H1 (cell line): Measurements from ENCODE around the gene GALNT18. TPM values are rescaled to one million over a fixed set of nuclear protein-coding genes. Genes with fewer than 3 reads are reported as not detected.

ENCODE experiments used
- CTCF ChIA-PET: fragments of 300-600 bp; sonication (Branson Sonifier 250); formaldehyde crosslinking; loops from one replicate; lab custom pipeline; 2021; ENCODE audit not compliant: partially characterized antibody; lab: Charles Lee
- POLR2A ChIA-PET: fragments of 300-600 bp; sonication (Branson Sonifier 250); formaldehyde crosslinking; loops from one replicate; lab custom pipeline; 2021; ENCODE audit warnings: inconsistent platforms; ENCODE audit not compliant: partially characterized antibody; lab: Charles Lee
- DNase-seq, 2 experiments: peaks; one replicate each; pipeline versions ENCODE4 v3.0.0 to v3.0.0-alpha.2; 2010 to 2022; ENCODE audit warnings: low spot score in 2 of 2, low read depth in 1 of 2, mixed read lengths in 1 of 2
- FAIRE-seq: peaks from 2 replicates; lab custom pipeline; 2011; peaks lifted over from hg19 to GRCh38; lab: Jason Lieb, UNC
- H2AFZ ChIP-seq: 2 replicates; pipeline ENCODE4 v1.8.1; 2012; ENCODE audit warnings: low read length, inconsistent platforms
- H2AK5ac ChIP-seq: 2 replicates; pipeline ENCODE4 v1.6.1; 2013; ENCODE audit warnings: low read depth, low read length
- H2BK120ac ChIP-seq: replicated peaks from 2 replicates; pipeline ENCODE3; 2013; ENCODE audit warnings: low read depth, low read length, inconsistent platforms
- H2BK12ac ChIP-seq: 2 replicates; pipeline ENCODE4 v1.6.1; 2013; ENCODE audit warnings: low read depth, low read length
- H2BK15ac ChIP-seq: 2 replicates; pipeline ENCODE4 v1.6.1; 2013; ENCODE audit warnings: low read length
- H2BK20ac ChIP-seq: 2 replicates; pipeline ENCODE4 v1.6.1; 2013; ENCODE audit warnings: low read length
- H2BK5ac ChIP-seq: 2 replicates; pipeline ENCODE4 v1.6.1; 2013; ENCODE audit warnings: low read depth, low read length
- H3K14ac ChIP-seq: 2 replicates; pipeline ENCODE4 v1.6.1; 2013; ENCODE audit warnings: inconsistent platforms; ENCODE audit not compliant: insufficient read length
- H3K18ac ChIP-seq: 2 replicates; pipeline ENCODE4 v1.6.1; 2013; ENCODE audit warnings: low read length; ENCODE audit errors: extremely low read depth
- H3K23ac ChIP-seq: 2 replicates; pipeline ENCODE4 v1.6.1; 2013; ENCODE audit warnings: inconsistent platforms; ENCODE audit not compliant: insufficient read length
- H3K23me2 ChIP-seq: 2 replicates; pipeline ENCODE4 v1.6.1; 2013; ENCODE audit warnings: low read depth, low read length
- H3K27ac ChIP-seq: 2 replicates; pipeline ENCODE4 v1.6.1; 2011; ENCODE audit warnings: low read depth, low read length, inconsistent platforms
- H3K27me3 ChIP-seq, 4 experiments: replicated peaks in 1 of 4; 1 replicate in 1 of 4; 2 replicates in 3 of 4; pipeline versions ENCODE4 v1.6.1 to v1.8.1; 2011 to 2013; ENCODE audit warnings: low read length in 3 of 4, mild to moderate bottlenecking in 3 of 4, inconsistent platforms in 2 of 4, mixed read lengths in 2 of 4, moderate library complexity in 1 of 4; ENCODE audit not compliant: control insufficient read depth in 3 of 4, insufficient read depth in 3 of 4; ENCODE audit errors: extremely low read depth in 1 of 4
- H3K36me3 ChIP-seq, 4 experiments: 2 replicates each; pipeline versions ENCODE4 v1.6.1 to v1.8.1; 2011 to 2013; ENCODE audit warnings: mild to moderate bottlenecking in 4 of 4, low read length in 3 of 4, moderate library complexity in 2 of 4, control low read depth in 1 of 4, inconsistent platforms in 1 of 4; ENCODE audit not compliant: insufficient read depth in 4 of 4, control insufficient read depth in 2 of 4
- H3K4ac ChIP-seq: replicated peaks from 2 replicates; pipeline ENCODE3; 2013; ENCODE audit warnings: low read length, low read depth, mixed read lengths, inconsistent platforms; ENCODE audit not compliant: insufficient read length
- H3K4me1 ChIP-seq, 4 experiments: replicated peaks in 1 of 4; 1 replicate in 1 of 4; 2 replicates in 3 of 4; pipeline versions ENCODE4 v1.6.1 to v1.8.1; 2011 to 2013; ENCODE audit warnings: low read length in 3 of 4, inconsistent platforms in 2 of 4, mixed read lengths in 1 of 4; ENCODE audit not compliant: insufficient read depth in 4 of 4, control insufficient read depth in 3 of 4
- H3K4me2 ChIP-seq, 2 experiments: 2 replicates each; pipeline versions ENCODE4 v1.6.1 to v1.8.1; 2011 to 2013; ENCODE audit warnings: low read depth in 2 of 2, low read length in 2 of 2, control low read depth in 1 of 2, inconsistent platforms in 1 of 2, mild to moderate bottlenecking in 1 of 2; ENCODE audit not compliant: insufficient read depth in 1 of 2
- H3K4me3 ChIP-seq, 4 experiments: fragments of 200-600, 300-600 bp in 1 of 4; sonication (generic), shearing (Covaris generic), sonication (Bioruptor Twin) in 1 of 4; 2 replicates each; pipeline versions ENCODE4 v1.5.1 to v1.8.1; 2011 to 2016; ENCODE audit warnings: low read length in 4 of 4, low read depth in 3 of 4, control low read depth in 2 of 4, inconsistent platforms in 2 of 4, mild to moderate bottlenecking in 2 of 4, mixed read lengths in 1 of 4, moderate library complexity in 1 of 4; ENCODE audit not compliant: insufficient read depth in 2 of 4; ENCODE audit errors: extremely low read depth in 1 of 4
- H3K56ac ChIP-seq: replicated peaks from 2 replicates; pipeline ENCODE3; 2013; ENCODE audit warnings: low read depth, mild to moderate bottlenecking, mixed read lengths, low read length, inconsistent platforms; ENCODE audit not compliant: insufficient read length
- H3K79me1 ChIP-seq: 2 replicates; pipeline ENCODE4 v1.6.1; 2013; ENCODE audit warnings: low read depth, low read length, control low read depth
- H3K79me2 ChIP-seq, 2 experiments: 2 replicates each; pipeline versions ENCODE4 v1.6.1 to v1.8.1; 2012 to 2013; ENCODE audit warnings: low read length in 2 of 2, mild to moderate bottlenecking in 2 of 2, inconsistent platforms in 1 of 2; ENCODE audit not compliant: insufficient read depth in 2 of 2, control insufficient read depth in 1 of 2
- H3K9ac ChIP-seq, 4 experiments: replicated peaks in 1 of 4; 1 replicate in 1 of 4; 2 replicates in 3 of 4; pipeline versions ENCODE4 v1.6.1 to v1.8.1; 2011 to 2013; ENCODE audit warnings: low read depth in 3 of 4, low read length in 3 of 4, control low read depth in 2 of 4, mild to moderate bottlenecking in 2 of 4, moderate library complexity in 2 of 4, inconsistent platforms in 1 of 4; ENCODE audit errors: extremely low read depth in 1 of 4
- H3K9me3 ChIP-seq, 2 experiments: 2 replicates each; pipeline versions ENCODE4 v1.6.1 to v1.8.1; 2012 to 2013; ENCODE audit warnings: mild to moderate bottlenecking in 2 of 2, moderate library complexity in 2 of 2, control low read depth in 1 of 2, inconsistent platforms in 1 of 2, low read depth in 1 of 2, low read length in 1 of 2, mixed read lengths in 1 of 2; ENCODE audit not compliant: insufficient read depth in 2 of 2
- H4K20me1 ChIP-seq, 2 experiments: replicated peaks in 1 of 2; 2 replicates each; pipeline versions ENCODE3 to v1.8.1; 2011 to 2013; ENCODE audit warnings: inconsistent platforms in 2 of 2, low read length in 2 of 2, mild to moderate bottlenecking in 1 of 2; ENCODE audit not compliant: insufficient read depth in 2 of 2, control insufficient read depth in 1 of 2
- H4K5ac ChIP-seq: 2 replicates; pipeline ENCODE4 v1.6.1; 2013; ENCODE audit warnings: low read length, low read depth, mixed read lengths, inconsistent platforms; ENCODE audit not compliant: insufficient read length
- H4K8ac ChIP-seq: 2 replicates; pipeline ENCODE4 v1.8.0; 2013; ENCODE audit warnings: mild to moderate bottlenecking, moderate library complexity, low read length, inconsistent platforms; ENCODE audit not compliant: insufficient read depth; ENCODE audit errors: extremely low read depth
- H4K91ac ChIP-seq: replicated peaks from 2 replicates; pipeline ENCODE3; 2013; ENCODE audit warnings: low read length, mixed read lengths, inconsistent platforms; ENCODE audit not compliant: insufficient read length
- BACH1 ChIP-seq: IDR thresholded peaks from 2 replicates; pipeline ENCODE4 v1.6.1; 2012; ENCODE audit warnings: low read length, improper control_type of control experiment
- CBX5 ChIP-seq: fragments of 300-800, 300-1000 bp; sonication (generic); IDR thresholded peaks from 2 replicates; pipeline ENCODE4 v1.7.1; 2016; ENCODE audit warnings: antibody characterized with exemption, low read length, low read depth
- CEBPB ChIP-seq: IDR thresholded peaks from 2 replicates; pipeline ENCODE4 v1.6.1; 2012; ENCODE audit warnings: low read depth, low read length
- CTCF ChIP-seq, 3 experiments: IDR thresholded peaks; 1 replicate in 2 of 3; 2 replicates in 1 of 3; pipeline versions ENCODE4 v1.5.1 to v1.6.1; 2011; ENCODE audit warnings: low read length in 3 of 3, mild to moderate bottlenecking in 3 of 3, inconsistent platforms in 2 of 3, low read depth in 1 of 3, moderate library complexity in 1 of 3; ENCODE audit not compliant: insufficient read depth in 1 of 3; ENCODE audit errors: control extremely low read depth in 1 of 3
- GTF2F1 ChIP-seq: IDR thresholded peaks from 2 replicates; pipeline ENCODE4 v1.6.1; 2012; ENCODE audit warnings: low read depth, low read length, improper control_type of control experiment, borderline replicate concordance
- HDAC2 ChIP-seq, 2 experiments: fragments of 300-600 bp in 1 of 2; sonication (generic) in 1 of 2; IDR thresholded peaks; 2 replicates each; pipeline ENCODE4 v1.6.1; 2011 to 2012; ENCODE audit warnings: low read depth in 2 of 2, low read length in 2 of 2, mild to moderate bottlenecking in 2 of 2, moderate library complexity in 2 of 2, borderline replicate concordance in 1 of 2, inconsistent platforms in 1 of 2
- KDM4A ChIP-seq: IDR thresholded peaks from one replicate; pipeline ENCODE4 v1.7.1; 2012; ENCODE audit warnings: low read depth, mild to moderate bottlenecking, moderate library complexity, low read length, inconsistent platforms; ENCODE audit not compliant: severe bottlenecking
- SAP30 ChIP-seq: fragments of 300-600 bp; sonication (generic); IDR thresholded peaks from 2 replicates; pipeline ENCODE4 v1.7.1; 2012; ENCODE audit warnings: low read length, moderate library complexity, mild to moderate bottlenecking, inconsistent platforms; ENCODE audit not compliant: insufficient read depth, insufficient replicate concordance
- SP4 ChIP-seq: IDR thresholded peaks from 2 replicates; pipeline ENCODE4 v1.6.1; 2012; ENCODE audit warnings: low read length, inconsistent platforms
- YY1 ChIP-seq: IDR thresholded peaks from 2 replicates; pipeline ENCODE4 v1.6.1; 2011; ENCODE audit warnings: low read depth, mild to moderate bottlenecking, low read length
- WGBS, 2 experiments: shearing (Covaris generic) in 1 of 2; methylation state at CpG; one replicate each; pipeline versions ENCODE4 v1.1.6 to v1.1.7; 2013 to 2015; ENCODE audit warnings: low lambda C conversion rate in 2 of 2, mixed read lengths in 2 of 2, inconsistent platforms in 1 of 2, low coverage in 1 of 2, missing lambda C conversion rate in 1 of 2; ENCODE audit not compliant: insufficient replicate concordance in 2 of 2, insufficient coverage in 1 of 2, insufficient read length in 1 of 2; ENCODE audit errors: extremely low coverage in 1 of 2, missing lambda C conversion rate in 1 of 2; 5-methylcytosine and 5-hydroxymethylcytosine counted together
- polyA plus RNA-seq, 7 experiments: library from polyadenylated mRNA; depleted of rRNA in 3 of 7; stranded (reverse) in 5 of 7; unstranded in 2 of 7; fragments of >200 nt in 5 of 7; fragments of 200-250 nt in 2 of 7; gene quantifications; 1 replicate in 5 of 7; 2 replicates in 1 of 7; 4 replicates in 1 of 7; pipeline versions ENCODE4 v1.2.1 to v1.2.3, GENCODE V29; 2011 to 2013; ENCODE audit warnings: missing spikeins in 2 of 7, mixed read lengths in 2 of 7
- total RNA-seq: library from RNA; stranded (reverse); fragmentation: NEBNext Ultra II Directional; extraction: Animal tissue kit (Norgen Biotek cat#: 25700); gene quantifications from 2 replicates; pipeline ENCODE4 v1.2.1, GENCODE V29; 2021

The GALNT18 gene
- total and polyA plus RNA-seq, 2 of the 8 experiments (the other 6 are each of a cell fraction or from before 2014, with no cell fraction given) = 6.0 to 9.4 TPM

DNA sequence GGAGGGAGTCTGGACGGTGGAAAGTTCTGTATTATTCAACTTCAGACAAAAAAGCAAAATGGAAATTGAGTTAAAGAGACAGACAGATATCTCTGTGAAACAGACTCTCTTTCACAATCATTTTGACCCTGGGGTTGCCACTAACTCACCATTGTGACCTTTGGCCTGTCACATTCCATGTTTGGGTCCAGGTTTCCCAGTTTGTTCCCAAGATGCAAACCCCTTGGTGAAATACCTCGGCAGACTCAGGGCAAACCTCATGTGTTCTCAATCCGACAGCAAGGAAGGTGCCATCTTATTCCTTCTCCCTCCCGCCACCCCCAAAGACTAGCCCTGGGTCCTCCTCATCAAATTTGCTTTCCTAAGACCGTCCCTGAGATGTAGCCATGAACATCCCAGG, 41.8 kb downstream of the GALNT18 start:
- H3K23me2 ChIP-seq = no peaks in the 10 kb centered on the region
- no peak overlapping the region for H4K8ac ChIP-seq
- H2BK15ac ChIP-seq = no peak overlapping the region
- no peak overlapping the region for H3K23ac ChIP-seq
- peaks cover 0 to 6% (median 0%) of the 10 kb centered on the region in 4 experiments; a peak in 5 of 7 replicates for H3K4me1 ChIP-seq
- H2BK12ac ChIP-seq = no peak overlapping the region
- FAIRE-seq (no peak), DNase-seq (peak in 1 of 2 experiments; percentile 13)
- ChIA-PET POLR2A (interaction anchor here (0.7 kb wide), 1 partner anchor 191 kb away, joined by 3 read pairs; no protein-coding TSS in a partner anchor), CTCF (interaction anchor here (1.8 kb wide), 1 partner anchor 32 kb away, joined by 4 read pairs; no protein-coding TSS in a partner anchor)
- no peak overlapping the region for H3K9ac ChIP-seq
- no peaks in the 10 kb centered on the region for H3K9me3 ChIP-seq
- no peak overlapping the region for H3K4me3 ChIP-seq
- H3K56ac ChIP-seq = no peak overlapping the region
- no peaks in the 10 kb centered on the region for H3K79me2 ChIP-seq
- no peak overlapping the region for H2BK5ac ChIP-seq
- H2AK5ac ChIP-seq = no peak overlapping the region
- H3K4me2 ChIP-seq = no peak overlapping the region
- 0 out of 2 replicates have a peak, but pooled peaks cover 2% of the 10 kb centered on the region for H3K79me1 ChIP-seq
- no peak overlapping the region for H4K91ac ChIP-seq
- H3K36me3 ChIP-seq = no peaks in the 10 kb centered on the region
- H3K4ac ChIP-seq = no peak overlapping the region
- H2BK20ac ChIP-seq = no peak overlapping the region
- no peak overlapping the region for H3K14ac ChIP-seq
- H3K27ac ChIP-seq = no peak overlapping the region
- no peak overlapping the region for H2AFZ ChIP-seq
- 91% methylated on average over 5 of the region's 5 CpGs; no CpG with 5 or more reads in 1 of the 2 experiments for WGBS, 2 experiments
- no peak overlapping the region for H2BK120ac ChIP-seq
- no peak overlapping the region for H3K18ac ChIP-seq
- no peak overlapping the region for H4K5ac ChIP-seq
- no peaks in the 10 kb centered on the region for H4K20me1 ChIP-seq
- H3K27me3 ChIP-seq = no peaks in the 10 kb centered on the region
- TF ChIP-seq CEBPB (no peak), CTCF (IDR thresholded peaks at IDR 0.05; ENCODE audit: control extremely low read depth in 1 of 3, insufficient read depth in 1 of 3, low read depth in 1 of 3, low read length in 3 of 3) (no peak), YY1 (no peak), KDM4A (no peak), GTF2F1 (no peak), HDAC2 (IDR thresholded peaks at IDR 0.05; ENCODE audit: borderline replicate concordance in 1 of 2, low read depth in 2 of 2, low read length in 2 of 2) (no peak), SP4 (no peak), BACH1 (no peak), SAP30 (no peak), CBX5 (no peak)
